Ascending aorta (tissue), 2 donors: Measurements from ENCODE around the gene WNT1. TPM values are rescaled to one million over a fixed set of nuclear protein-coding genes. Genes with fewer than 3 reads are reported as not detected.
A peak's percentile ranks its signal among the peaks of the same experiment; 100 is the strongest.

Experiments
- DNase-seq, 2 donors: peaks; one replicate each; pipeline ENCODE4 v3.0.0-alpha.2; 2019; ENCODE audit warnings: low spot score in 2 of 2
- H3K27ac ChIP-seq, 2 donors: fragments of 200-600 bp; sonication (generic); one replicate each; pipeline ENCODE4 v1.5.1; 2016 to 2017; ENCODE audit warnings: mild to moderate bottlenecking in 1 of 2
- H3K27me3 ChIP-seq: fragments of 200-600 bp; sonication (generic); one replicate; pipeline ENCODE4 v1.5.1; 2017
- H3K36me3 ChIP-seq, 2 donors: fragments of 200-600 bp; sonication (generic); one replicate each; pipeline ENCODE4 v1.5.1; 2016
- H3K4me1 ChIP-seq, 2 donors: fragments of 200-600 bp; sonication (generic); one replicate each; pipeline ENCODE4 v1.5.1; 2016 to 2017; ENCODE audit warnings: mild to moderate bottlenecking in 1 of 2
- H3K4me3 ChIP-seq, 2 donors: fragments of 200-600 bp; sonication (generic); one replicate each; pipeline ENCODE4 v1.5.1; 2016 to 2017; ENCODE audit warnings: mild to moderate bottlenecking in 1 of 2
- H3K9me3 ChIP-seq, 2 donors: fragments of 200-600 bp; sonication (generic); one replicate each; pipeline ENCODE4 v1.5.1; 2016
- CTCF ChIP-seq, 3 experiments: fragments of 200-600 bp in 2 of 3; fragments of 450-650 bp in 1 of 3; sonication (generic) in 2 of 3; IDR thresholded peaks; one replicate each; pipeline ENCODE4 v1.5.1; 2016 to 2019; ENCODE audit warnings: antibody characterized with exemption in 3 of 3, mild to moderate bottlenecking in 1 of 3, moderate library complexity in 1 of 3
- intact Hi-C: fragments of 100-400 bp; cut with DNase I; formaldehyde crosslinking; loops from one replicate; pipeline ENCODE4 v1.15.1; 2023
- total RNA-seq: library from RNA; depleted of rRNA; stranded (reverse); fragments of >200 nt; gene quantifications from one replicate; pipeline ENCODE4 v1.1.0, GENCODE V29; 2016

The WNT1 gene
- total RNA-seq, 1 donor from 2014 or later = not detected

- Histone ChIP-seq H3K27ac (no peak overlapping the region), H3K4me3 (no peak overlapping the region), H3K36me3 (no peaks in the 10 kb centered on the region), H3K27me3 (no peaks in the 10 kb centered on the region), H3K4me1 (peaks cover 0 to 18% of the 10 kb centered on the region in 2 donors), H3K9me3 (no peaks in the 10 kb centered on the region)
- no peak for DNase-seq
- TF ChIP-seq CTCF (IDR thresholded peaks at IDR 0.05) = no peak
- intact Hi-C loops = loop anchor here (5.0 kb wide), 1 partner anchor 238 kb away; the partner anchor contains the start of gene CCNT1
Observed at GRCh38 chr12:48954841-48955501, 23.2 kb upstream of the WNT1 start.

- Histone ChIP-seq H3K9me3 (no peaks in the 10 kb centered on the region), H3K4me1 (peaks cover 0 to 18% of the 10 kb centered on the region in 2 donors), H3K4me3 (peak overlapping the region; percentile 72 to 95), H3K27ac (peak overlapping the region; percentile 81 to 84), H3K36me3 (no peaks in the 10 kb centered on the region), H3K27me3 (no peaks in the 10 kb centered on the region)
- TF ChIP-seq CTCF (IDR thresholded peaks at IDR 0.05) = no peak
- DNase-seq = peak; percentile 62 to 92
- intact Hi-C loops = loop anchor here (2.0 to 5.0 kb wide), 3 partner anchors 104 to 239 kb away; partner anchors contain the start of genes CCNT1 and DDX23
Observed at GRCh38 chr12:48956279-48957140, 21.6 kb upstream of the WNT1 start.

GRCh38 chr12:48957141-48958048 is 20.7 kb upstream of the WNT1 start, which contains the start of gene ARF3:
Gene ARF3 (minus strand): TSS chr12:48957487. CDS start chr12:48941095, 16,392 bp downstream.
- Histone ChIP-seq H3K9me3 (no peaks in the 10 kb centered on the region), H3K36me3 (no peaks in the 10 kb centered on the region), H3K4me3 (peak within 1 kb of the TSS; percentile 72 to 95), H3K4me1 (peaks cover 0 to 18% of the 10 kb centered on the region in 2 donors), H3K27me3 (no peaks in the 10 kb centered on the region), H3K27ac (peak within 1 kb of the TSS; percentile 81 to 84)
- peak; percentile 75 to 96 for DNase-seq
- no peak for TF ChIP-seq CTCF (IDR thresholded peaks at IDR 0.05)
- intact Hi-C loops = loop anchor here (2.0 to 5.0 kb wide), 3 partner anchors 105 to 240 kb away; partner anchors contain the start of genes CCNT1 and DDX23

GRCh38 chr12:48958049-48958388 is 20.1 kb upstream of the WNT1 start:
- Histone ChIP-seq H3K4me3 (peak overlapping the region; percentile 72 to 95), H3K4me1 (peaks cover 0 to 18% of the 10 kb centered on the region in 2 donors), H3K9me3 (no peaks in the 10 kb centered on the region), H3K27ac (peak overlapping the region in 1 of 2 donors; percentile 45), H3K27me3 (no peaks in the 10 kb centered on the region), H3K36me3 (no peaks in the 10 kb centered on the region)
- intact Hi-C loops = loop anchor here (5.0 kb wide), 1 partner anchor 241 kb away; the partner anchor contains the start of gene CCNT1
- no peak for DNase-seq
- TF ChIP-seq CTCF (IDR thresholded peaks at IDR 0.05) = no peak

- no peak for DNase-seq
- Histone ChIP-seq H3K4me3 (no peak overlapping the region), H3K36me3 (no peaks in the 10 kb centered on the region), H3K9me3 (no peaks in the 10 kb centered on the region), H3K27me3 (no peaks in the 10 kb centered on the region), H3K27ac (no peak overlapping the region), H3K4me1 (peaks cover 0 to 11% of the 10 kb centered on the region in 2 donors)
- intact Hi-C loops = no loop called here
- no peak for TF ChIP-seq CTCF (IDR thresholded peaks at IDR 0.05)
Observed at GRCh38 chr12:48960834-48961233, 17.3 kb upstream of the WNT1 start.
